Stimulated activated CD8-positive, alpha-beta memory T cell treated with anti-CD3 and anti-CD28 coated beads, Interleukin-7, amount 100 ng/mL, for 24 hours (primary cell): ENCODE data around the gene PLB1.
A peak's percentile ranks its signal among the peaks of the same experiment; 100 is the strongest.

Experiments used
- DNase-seq: peaks from one replicate; pipeline ENCODE4 v3.0.0-alpha.2; 2020; ENCODE audit warnings: low read depth

PLB1 gene

DNA sequence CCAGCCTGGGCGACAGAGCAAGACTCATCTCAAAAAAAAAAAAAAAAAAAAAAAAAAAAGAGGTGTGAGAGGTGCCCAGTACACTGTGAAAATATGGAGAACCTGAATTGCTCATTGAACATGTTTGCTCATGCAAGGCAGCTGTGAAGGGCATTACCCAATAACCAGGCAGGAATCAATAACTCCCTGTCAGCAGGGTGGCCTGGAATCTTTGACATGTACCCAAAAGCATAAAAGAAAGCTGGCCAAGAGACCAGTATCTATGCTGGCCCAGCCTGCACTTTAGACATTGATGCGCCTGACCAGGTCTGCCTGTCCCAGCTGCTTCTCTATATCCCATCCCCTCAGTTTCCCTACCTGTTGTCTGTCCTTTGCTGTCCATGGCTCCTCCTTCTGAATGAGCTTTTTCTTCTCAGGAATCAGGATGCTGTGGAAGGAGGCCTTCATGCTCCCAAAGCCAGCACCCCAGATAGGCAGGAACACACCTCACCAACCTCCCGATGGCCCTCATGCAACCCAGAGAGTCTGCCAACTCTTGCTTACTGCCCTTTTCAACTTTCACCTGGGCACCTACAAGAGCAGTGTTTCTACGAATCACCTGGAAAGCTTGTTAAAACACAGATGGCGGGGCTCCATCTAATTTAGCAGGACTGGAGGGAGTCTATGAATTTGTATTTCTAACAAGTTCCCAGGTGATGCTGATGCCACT is 172.4 kb downstream of the PLB1 start:
- DNase-seq: no peak

DNA sequence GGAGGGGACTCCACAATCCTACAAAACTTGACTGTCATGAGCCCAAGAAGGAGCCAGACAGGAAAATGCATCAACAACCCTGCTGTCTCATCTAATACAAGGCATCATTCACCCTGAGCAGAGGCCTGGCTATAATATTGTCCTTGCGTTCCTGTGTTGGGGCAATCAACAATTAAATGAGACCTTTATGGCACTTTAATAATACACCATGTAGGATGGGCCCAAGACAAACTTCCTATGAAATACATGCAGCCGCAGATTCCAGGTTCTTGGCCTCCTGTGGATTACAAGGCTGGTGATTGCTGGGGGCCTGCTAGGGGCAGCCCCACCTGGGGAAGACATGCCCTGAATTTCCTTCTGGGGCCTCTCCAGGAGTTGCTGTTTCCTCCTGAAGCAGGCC is 173.0 kb downstream of the PLB1 start:
- no peak for DNase-seq

DNA sequence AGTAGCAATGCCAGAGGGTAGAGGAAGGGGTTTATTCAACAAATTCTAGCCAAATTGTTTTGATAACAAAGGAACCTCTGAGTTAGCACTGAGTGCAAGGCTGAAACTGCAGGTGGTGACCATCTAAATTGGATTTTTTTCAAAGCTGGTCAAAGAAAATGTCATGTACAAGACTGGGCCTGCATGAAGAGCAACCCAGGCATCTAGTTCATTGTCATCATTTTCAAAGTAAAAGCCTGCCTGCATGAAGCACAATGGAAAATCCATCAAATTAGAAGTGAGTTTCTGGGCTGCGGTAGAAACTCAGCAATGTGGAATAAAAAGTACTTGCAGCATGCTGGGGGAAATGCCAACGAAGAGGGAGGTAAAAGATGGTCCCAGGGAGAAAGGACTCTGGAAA is 175.0 kb downstream of the PLB1 start:
- DNase-seq: no peak

DNA sequence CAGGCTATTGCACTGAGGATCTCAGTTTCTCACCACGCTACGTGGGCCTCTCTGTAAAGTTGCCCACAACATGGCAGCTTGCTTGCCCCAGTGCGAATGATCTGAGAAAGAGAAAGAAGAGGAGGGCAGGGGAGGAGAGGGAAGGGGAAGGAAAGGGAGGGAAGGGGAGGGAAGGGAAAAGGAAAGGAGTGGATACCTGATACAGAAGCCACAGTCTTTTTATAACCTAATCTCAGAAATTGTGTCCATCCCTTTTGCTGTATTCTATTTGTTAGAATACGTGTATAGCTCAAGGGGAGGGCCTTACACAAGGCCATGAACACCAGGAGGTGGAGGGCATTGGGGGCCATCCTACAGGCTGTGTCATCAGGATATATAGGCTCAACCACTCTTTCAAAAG is 177.5 kb downstream of the PLB1 start:
- DNase-seq: no peak

DNA sequence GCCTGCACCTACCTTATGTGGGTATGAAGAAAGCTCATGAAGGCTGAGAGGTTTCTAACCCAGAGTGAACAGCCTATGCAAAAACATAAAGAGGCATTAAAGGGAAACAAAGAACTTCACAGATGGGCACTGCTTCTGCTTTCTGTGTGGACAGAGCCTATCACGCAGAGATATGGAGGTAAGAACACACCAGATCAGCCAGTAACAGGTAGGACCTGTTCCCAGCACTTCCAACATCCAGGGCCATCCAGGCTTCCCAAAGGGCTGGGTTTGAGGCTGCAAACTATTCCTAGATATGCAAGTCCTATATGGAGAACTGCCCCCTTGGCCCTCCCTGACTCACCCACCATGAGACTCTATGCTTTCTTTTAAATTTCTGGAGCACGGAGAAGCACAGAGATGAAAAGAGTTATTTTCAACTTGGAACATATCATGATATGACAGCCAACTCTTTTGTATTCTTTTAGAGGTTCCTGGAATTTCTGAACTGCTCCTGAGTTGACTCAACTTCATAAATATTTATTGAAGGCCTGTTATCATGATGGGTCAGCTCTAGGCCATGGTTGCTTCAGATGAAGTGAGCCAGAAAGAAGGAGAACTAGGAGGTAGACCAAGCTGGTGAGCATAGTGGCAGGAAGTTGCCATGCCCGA is 178.3 kb downstream of the PLB1 start:
- no peak for DNase-seq

DNA sequence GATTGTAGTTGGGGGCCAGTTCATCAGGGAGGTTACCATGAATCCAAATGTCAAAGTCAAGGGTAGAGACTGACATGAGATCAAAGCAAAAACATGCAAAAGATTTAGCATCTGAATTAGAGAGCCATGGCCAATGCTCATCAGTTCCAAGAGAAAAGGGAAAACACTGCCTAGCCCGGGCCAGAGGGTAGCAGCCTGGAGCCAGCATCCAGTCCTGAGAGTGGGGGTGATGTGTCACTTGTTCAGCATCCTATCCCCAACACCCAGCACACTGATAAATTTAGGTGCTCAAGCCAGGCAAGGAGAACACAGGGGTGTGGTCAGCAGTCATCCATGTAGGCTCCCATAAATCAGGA is 178.8 kb downstream of the PLB1 start:
- no peak for DNase-seq

DNA sequence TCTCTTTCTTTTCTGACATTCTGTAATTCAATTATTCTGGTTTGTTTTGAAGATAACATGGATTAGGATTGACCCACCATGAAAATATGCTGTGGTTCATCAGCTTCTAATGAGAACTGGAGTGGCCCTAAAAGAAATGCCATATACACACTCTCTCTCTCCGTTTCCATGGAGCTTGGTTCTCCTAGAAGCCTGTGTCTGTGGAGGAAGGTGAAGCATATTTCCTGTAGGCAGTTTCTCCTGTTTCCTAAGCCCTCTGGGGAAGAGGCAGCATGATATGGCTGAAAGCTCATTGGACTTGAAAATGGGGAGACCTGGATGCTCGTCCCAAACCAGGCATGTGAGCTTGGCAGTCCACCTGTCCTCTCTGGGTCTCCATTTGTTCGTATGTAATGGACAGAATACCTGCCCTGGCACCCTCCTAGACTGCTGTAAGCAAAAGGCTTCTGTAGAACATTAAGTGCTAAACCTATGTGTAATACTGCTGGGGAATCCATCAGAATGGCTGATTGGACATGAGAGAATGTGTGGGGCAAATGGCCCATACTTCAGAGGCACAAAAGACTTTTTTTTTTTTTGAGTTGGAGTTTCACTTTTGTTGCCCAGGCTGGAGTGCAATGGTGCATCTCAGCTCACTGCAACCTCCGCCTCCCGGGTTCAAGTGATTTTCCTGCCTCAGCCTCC is 180.4 kb downstream of the PLB1 start:
- no peak for DNase-seq

DNA sequence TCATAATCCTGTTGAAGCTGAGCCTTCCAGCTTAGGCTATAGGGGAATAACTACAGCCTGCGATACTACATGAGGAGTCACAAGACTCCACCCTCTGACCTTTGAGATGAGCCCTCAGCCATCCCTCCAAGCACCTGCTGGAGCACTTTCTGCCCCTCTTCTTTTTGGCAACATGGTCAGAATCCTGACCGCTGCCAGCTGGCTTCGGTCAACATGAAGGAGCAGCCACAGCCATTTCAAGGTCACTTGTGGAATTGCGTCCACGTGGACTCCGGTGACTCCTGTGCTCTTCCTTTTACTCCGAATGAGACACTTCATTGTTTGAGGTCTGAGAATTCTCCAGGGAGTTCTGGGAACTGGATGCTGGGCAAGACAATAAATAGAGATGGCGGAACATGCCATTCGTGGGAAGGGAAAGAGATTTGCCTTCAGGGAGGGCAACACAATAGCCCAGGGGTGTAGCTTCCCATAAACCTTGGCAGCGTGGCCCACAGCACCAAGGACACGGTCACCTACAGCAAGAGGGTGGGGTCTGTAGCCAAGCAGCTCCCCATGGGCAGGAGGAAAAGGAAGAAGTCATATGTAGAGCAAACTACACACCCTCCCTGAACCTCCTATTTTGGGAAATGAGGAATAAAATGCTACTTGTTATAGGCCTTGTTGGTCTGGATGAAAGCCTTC is 182.5 kb downstream of the PLB1 start:
- no peak for DNase-seq

DNA sequence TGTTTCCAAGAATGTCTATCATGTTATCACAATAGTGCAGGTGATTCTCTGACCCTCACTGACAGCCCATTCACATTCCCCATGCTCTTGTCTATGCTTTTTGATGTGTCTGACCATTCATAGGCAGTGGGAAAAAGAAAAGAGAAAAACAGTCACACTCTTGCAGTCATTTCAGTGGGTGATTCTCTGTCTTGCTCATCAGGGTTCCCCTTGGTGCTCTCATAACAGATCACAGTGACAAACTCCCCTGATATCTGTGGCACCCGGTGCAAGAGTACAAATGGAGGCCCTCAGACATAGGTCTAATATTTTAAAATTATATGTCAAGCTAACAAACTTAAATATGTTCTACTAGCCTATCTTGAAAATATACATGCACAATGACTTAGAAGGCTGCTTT is 183.1 kb downstream of the PLB1 start:
- DNase-seq: no peak

DNA sequence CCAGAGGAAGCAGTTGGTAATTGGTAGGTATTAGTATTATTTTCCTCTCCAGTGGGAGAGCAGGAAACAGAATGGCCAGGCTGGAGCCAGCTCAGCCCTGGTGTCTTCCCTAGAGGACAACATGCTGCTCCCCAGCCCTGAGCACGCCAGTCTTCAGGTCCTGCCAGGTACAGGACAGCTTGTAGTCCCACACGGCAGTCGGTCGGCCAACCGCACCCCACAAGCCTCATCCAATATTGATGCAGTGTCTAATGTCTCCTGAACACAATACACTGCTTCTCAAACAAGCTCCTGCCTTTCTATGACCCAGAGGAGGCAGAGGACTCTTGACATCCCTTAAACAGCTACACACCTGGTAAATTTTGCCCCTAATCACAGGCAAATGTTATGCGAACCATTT is 184.8 kb downstream of the PLB1 start:
- no peak for DNase-seq

DNA sequence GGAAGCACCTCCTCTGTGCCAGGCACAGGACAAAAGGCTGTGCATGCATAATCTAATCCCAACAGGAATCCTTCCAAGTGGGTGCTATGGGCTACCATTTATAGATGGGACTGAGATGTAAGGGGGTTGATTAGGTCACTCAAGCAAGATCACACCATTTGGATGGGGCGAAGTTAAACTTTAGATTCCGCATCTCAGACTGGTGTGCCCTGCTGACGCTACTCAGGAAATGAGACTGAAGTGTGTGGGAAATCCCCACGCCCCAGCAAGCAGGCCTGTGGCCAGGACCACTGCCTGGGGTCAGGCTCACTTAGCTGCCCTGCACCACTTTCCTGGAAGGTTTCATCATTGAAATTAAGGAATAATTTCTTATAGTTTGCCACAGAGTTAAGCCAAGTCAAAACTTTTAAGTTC is 185.3 kb downstream of the PLB1 start:
- peak; percentile 25 for DNase-seq

DNA sequence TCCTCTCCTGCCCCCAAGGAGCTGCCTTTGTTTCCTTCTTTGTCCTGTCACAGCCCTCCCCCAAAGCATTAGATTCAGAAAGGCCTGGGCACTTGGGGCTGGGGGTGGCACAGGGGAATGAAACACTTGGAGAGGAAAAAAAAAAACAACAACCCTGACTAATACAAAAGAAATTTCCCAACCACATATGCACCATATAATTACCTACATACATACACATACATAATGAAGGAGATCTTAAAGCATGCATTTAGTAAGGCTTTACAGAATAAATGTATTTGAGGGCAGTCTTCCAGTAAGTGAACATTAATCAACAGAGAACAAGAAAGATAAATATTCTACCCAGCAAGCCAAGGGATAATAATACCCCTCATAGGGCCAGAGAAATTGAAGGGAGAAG is 185.7 kb downstream of the PLB1 start:
- DNase-seq: peak; percentile 9

DNA sequence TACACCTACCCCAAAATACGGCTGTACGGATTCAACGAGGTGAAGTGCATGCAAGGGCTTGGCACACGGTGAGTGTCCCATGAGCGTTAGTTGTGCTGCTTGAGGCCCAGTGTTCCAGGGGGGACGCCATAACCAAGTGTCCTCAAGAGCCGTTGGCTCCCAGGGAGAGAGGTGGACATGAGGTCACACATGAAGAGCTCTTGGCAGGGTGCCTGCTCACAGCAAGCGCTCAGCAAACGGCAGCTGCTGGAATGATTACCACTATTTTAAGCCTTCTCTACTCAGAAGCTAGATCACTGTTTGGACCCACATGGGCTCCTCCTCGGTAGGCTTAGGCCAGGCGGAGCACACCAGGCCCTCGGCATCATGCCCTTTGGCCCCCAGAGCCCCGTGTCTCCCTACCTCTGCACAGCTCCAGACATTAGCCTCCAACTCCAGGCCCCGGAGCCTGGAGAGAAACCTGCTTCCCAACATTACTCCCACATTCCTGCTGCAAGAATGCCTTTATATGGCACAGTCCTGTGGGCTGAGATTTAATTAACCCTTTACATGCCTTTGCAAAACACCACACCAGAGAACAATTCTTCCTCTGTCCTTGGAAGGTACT is 187.3 kb downstream of the PLB1 start:
- no peak for DNase-seq

DNA sequence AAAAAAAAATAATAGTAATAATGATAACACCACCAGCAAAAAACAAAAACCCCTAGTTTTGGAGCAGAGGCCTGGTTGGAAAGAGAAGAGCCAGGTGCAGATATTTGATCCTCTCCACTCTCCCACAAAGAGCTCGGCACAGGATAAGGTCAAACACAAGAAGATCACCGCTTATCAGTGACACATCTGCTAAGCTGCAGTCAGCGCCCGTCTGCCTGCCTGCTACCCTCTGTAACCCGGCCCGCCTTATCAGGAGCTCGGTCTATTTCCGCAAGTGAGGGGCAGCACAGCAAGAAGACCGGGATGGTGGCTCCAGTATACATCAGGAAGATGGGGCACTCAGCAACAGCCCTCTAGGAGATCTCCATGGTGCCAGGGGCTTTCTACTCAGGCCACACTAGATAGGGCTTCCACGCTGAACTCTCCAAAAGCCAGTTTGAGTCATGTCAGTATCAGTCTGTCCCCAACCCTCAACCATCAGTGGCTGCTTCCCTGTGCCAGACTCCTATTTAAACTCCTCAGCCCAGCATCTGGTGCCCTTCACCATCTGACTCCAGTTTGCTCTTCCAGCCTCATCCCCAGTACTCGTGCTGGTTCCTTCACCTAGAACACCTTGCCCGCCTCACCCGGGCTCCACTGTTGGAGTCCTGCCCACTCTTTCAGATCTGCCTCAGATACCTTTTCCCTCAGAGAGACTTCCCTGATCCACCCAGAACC is 188.4 kb downstream of the PLB1 start:
- DNase-seq: no peak

DNA sequence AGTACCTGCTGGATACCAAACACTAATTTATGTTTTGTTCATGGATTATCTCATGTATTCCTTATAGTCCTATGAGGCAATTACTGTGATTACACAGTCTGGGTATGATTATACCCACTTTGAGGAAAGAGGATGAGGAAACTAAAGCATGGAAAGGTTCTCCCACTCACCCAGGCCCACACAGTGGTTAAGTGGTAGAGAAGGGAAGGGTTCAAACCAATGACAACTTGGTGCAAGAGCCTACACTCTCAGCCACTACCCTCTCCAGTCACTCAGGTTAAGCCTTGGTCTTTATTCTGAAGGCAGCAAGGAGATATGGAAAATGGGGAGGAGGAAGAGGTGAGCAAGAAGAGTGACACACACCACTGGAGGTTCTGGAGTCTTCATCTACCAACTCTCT is 191.3 kb downstream of the PLB1 start:
- no peak for DNase-seq

DNA sequence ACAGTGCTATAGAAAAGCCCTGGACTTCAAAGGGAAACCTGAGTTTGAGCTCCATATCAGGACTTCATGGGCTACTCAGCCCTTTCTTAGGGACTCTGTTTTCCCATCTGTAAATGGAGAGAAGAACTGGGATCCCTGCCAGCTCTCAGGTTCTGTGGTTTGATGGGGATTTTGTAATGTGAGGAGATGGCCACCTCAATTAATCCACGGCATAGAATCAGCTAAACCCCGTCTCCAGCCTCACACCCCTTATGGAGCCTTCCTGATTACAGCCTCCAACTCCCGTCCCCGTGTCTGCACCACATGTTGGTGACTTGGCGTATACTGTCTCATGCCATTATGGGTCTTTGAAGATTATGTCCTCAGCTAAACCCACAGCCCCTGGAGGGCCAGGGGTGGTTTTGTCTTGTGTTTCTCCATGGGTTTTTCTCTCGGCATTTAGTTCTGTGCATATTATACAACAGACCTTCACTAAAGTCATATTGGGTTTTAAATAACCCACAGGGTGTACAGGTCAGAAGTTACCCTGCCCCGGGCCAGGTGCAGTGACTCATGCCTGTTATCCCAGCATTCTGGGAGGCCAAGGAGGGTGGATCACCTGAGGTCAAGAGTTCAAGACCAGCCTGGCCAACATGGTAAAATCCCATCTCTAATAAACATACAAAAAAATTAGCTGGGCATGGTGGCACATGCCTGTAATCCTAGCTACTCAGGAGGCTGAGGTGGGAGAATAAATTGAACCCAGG is 192.0 kb downstream of the PLB1 start:
- DNase-seq: no peak

DNA sequence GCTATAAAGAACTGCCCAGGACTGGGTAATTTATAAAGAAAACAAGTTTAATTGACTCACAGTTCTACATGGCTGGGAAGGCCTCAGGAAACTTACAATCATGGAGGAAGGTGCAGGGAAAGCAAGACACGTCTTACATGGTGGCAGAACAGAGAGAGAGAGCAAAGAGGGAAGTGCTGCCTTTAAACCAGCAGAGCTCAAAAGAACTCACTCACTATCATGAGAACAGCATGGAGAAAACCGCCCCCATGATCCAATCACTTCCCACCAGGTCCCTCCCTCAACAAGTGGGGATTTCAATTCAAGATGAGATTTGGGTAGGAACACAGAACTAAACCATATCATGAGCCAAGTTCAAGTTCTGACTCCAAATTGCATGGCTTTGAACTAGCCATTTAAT is 193.0 kb downstream of the PLB1 start:
- DNase-seq: no peak

DNA sequence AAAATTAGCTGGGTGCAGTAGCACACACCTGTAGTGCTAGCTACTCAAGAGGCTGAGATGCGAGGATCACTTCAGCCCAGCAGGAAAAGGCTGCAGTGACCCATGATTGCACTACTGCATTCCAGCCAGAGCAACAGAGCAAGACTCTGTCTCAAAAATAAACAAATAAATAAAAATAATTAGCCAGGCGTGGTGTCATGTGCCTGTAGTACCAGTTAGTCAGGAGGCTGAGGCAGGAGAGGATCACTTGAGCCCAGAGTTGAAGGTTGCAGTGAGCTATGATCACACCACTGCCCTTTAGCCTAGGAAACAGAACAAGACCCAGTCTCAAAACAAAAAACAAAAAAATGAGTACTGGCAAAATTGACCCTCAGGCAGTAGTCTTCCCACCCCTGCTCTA is 193.9 kb downstream of the PLB1 start:
- DNase-seq: no peak

DNA sequence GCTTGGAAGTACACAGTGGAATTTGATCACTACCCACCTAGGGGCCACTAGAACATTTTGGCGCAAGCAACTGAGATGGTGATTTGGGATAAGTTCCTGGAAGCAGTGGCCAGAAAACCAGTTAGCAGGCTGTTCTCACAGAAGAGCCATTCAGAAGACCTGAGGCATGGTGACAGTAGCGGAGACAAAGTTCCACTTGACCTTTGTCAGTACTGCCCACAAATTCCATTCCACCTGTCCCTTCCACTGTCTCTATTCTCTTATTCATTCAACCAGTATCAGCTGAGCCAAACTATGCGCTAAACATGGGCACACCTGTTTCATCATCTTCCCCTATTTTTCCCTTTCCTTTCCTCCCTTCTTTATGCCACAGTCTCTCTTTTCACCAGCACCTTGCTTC is 196.6 kb downstream of the PLB1 start:
- no peak for DNase-seq

DNA sequence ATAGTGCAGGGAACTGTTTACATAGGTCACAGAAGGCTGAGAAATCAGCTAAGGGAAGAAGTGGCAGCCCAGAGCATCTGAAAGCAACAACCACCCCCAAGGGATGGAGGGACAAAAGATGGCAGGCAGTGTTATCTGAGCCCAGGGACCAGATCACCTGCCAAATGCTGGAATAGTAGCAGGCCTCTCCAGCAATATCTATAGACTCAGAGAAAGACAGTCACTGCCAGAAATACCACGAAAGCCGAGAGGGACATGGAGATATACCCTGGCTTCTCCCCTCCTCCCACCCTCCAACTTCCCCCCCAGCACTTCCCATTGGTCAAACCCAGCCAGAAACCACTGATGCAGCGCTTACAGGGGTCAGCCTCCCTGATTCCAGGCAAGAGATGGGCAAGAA is 197.4 kb downstream of the PLB1 start:
- no peak for DNase-seq
